ENCODE data around the gene IGFLR1. TPM values are rescaled to one million over a fixed set of nuclear protein-coding genes. Genes with fewer than 3 reads are reported as not detected.

IGFLR1 gene
- polyA plus RNA-seq, 3 donors = 17.4 to 30.4 (median 19.8) TPM

DNA sequence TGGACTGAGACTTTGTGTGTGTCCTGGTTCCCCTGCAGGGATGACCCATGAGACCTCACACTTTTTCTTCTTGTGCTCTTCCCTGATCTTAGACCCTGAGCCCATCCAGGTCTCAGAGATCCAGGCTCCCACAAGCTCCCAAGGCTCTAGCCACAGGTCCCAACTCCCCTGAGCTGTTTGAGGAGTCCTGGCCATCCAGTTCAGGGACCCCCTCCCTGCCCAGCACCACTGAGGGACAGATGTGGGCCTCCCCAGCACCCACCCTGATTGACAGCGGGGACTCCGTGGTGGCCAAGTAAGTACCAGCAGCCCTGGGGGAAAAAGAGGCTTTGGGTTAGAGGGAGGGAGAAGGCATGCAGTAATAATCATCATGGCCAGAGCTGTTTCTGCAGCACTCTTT is 17.4 kb upstream of the IGFLR1 start:
- WGBS, 3 donors = 97% methylated on average over 2 of the region's 2 CpGs
- H3K27ac ChIP-seq (ENCODE audit: low read depth, low read length) = no peak overlapping the region

DNA sequence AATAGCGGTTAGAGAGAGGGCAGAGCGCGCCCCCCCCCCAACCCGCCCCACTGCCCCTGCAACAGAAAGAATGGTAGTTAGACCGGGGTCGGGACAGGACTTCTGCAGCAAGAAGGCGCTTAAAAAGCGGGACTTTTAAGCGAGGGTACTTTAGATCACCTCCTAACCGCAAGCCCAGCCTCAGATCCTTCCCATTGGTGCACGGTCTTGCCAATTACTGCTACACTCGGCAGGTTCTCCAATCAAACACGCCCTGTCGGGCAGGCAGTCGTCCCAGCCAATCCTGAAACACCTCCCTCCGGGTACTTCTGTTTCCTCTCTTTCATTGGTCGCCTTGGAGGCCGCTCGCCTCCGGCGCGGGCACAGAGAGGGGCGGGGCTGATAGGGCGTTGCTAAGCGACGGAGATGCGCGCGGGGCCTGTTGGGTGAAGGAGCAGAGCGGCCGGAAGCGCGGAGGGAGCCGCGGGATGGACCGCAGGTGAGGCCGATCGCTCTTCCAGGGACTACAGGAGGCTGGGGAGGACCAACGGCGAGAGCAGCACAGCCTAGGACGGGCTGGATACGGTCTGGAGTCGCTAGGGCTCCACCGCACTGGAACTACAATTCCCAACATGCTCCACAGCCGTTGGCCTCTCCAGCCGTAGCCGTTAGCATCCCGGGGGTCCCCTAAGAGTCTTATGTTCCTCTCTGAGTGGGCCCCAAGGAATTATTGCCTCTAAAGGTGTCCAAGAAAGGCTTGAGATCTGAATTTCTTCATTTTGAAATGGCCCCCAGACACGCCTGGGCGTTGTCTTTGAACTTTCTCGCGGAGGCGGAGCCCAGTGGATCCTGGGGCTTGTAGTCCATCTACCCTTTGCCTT is 15.7 kb upstream of the IGFLR1 start, which contains the start of gene PROSER3:
Gene PROSER3, plus strand, starts transcription at position 428 of the 860 bp plus-strand sequence. Its CDS starts 40 bp downstream, at position 468.
- 0 to 1% (median 0%) methylated on average over 53 of the region's 53 CpGs for WGBS, 3 donors
- peak within 1 kb of the TSS; percentile 94 for H3K27ac ChIP-seq (ENCODE audit: low read depth, low read length)

DNA sequence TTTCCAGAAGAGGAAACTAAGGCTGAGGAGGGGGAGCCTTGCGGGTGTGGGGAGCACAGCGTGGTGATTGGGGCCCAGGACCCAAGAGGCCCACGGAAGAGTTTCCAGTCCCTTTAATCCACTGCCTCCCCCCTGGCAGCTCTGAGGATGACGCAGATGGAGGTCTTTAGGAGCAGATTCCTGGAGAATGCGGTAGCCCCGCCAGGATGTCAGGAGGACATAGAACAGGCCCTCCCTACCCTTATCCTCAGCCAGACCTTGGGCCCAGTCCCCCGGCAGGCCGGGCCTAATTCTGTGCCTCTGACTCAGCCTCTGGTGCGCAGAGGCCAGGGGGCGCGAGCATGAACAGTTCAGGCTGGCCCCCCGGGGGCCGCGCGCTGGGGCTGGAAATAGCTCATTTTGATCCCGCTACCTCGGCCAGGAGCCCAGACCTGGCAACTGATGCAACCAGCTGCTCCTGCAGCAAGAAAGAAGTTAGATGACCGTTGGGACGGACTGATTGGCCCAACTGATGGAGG is 15.0 kb upstream of the IGFLR1 start:
- WGBS, 3 donors = 4 to 11% (median 5%) methylated on average over 19 of the region's 19 CpGs

DNA sequence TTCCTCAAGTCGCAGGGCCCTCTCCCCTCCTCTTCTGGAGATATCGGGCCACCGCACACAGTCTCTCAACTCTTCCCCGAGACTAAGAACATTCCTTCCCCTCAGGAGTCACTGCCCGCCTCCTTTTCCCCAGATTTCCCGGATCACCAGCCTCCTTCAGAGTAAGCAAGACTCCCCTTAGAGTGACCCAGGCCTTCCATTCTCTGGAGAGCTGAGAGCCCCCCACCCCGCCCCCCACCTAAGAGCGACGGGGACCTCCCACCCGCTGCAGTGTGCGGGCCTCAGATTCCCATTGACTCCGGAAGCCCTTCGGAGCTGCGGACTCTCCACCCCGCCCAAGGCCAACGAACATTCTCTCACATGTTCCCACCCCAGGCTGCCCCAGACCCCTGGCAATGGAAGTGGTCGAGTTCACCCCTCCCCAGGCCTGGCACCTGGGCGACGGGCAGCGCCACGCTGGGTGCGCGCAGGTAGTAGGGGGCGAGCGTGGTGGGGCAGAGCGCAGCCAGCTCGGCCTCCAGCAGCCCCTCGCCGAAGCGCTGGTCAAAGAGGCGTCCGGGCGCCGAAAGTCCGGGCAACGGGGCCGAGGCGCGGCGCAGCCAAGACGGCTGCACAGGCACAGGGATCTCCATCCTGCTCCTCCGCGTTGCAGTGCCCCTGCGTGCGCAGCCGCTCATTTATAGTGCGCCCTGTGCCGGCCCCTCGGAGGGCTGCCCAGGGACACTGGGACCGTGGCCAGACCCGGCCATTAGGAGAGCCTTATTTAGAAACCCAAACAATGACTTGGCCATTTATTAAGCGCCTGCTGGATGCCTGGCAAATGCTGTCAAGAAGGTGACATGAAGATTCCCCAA is 14.4 kb upstream of the IGFLR1 start, which contains the start of gene HSPB6:
Gene HSPB6, minus strand, starts transcription at position 653 of the 854 bp plus-strand sequence. Its CDS starts 21 bp downstream, at position 632.
- WGBS, 3 donors = 6 to 15% (median 8%) methylated on average over 39 to 52 of the region's 52 CpGs

More for the DNA sequence above, 15.0 kb upstream of the IGFLR1 start:
- H3K27ac ChIP-seq (ENCODE audit: low read depth, low read length) = peak overlapping the region; percentile 94

DNA sequence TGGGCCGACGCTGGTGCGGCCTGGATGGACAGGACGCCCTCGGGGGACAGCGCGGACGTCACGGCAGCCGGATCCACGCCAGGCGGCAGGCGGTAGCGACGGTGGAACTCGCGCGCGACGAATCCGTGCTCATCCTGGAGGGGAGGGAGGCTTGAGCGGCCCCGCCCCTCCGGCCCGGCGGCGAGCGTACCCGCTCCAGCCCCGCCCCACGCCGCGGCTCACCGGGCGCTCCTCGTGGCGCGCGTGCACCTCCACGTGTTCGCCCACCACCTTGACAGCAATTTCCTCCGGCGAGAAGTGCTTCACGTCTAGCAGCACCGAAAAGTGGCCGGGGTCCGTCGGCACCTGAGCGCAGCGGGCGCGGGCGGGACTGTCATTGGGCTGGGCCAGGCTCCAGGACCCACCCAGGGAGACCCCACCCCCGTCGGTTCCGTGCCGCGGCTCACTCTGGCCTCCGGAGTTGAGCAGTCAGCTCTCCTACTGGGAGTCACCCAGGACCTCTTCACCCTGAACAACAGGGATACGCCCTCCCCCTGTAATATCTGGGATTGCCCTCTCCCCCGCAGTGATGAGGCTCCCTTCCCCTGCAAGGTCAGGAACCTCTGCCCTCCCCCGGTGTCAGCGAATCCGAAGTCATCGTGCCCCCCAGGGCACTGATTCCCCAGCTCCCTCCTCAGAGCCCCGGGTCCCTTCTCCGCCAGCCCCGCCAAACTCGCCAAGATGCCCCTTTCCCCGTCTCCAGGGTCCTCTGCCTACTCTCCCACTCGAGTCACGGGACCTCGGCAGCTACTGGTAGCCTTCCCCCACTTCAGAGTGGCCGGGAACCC is 13.5 kb upstream of the IGFLR1 start:
- WGBS, 3 donors = 16 to 63% (median 18%) methylated on average over 42 to 74 of the region's 74 CpGs
- peak overlapping the region; percentile 94 for H3K27ac ChIP-seq (ENCODE audit: low read depth, low read length)

More for the DNA sequence above, 14.4 kb upstream of the IGFLR1 start, which contains the start of gene HSPB6:
- peak within 1 kb of the TSS; percentile 94 for H3K27ac ChIP-seq (ENCODE audit: low read depth, low read length)

DNA sequence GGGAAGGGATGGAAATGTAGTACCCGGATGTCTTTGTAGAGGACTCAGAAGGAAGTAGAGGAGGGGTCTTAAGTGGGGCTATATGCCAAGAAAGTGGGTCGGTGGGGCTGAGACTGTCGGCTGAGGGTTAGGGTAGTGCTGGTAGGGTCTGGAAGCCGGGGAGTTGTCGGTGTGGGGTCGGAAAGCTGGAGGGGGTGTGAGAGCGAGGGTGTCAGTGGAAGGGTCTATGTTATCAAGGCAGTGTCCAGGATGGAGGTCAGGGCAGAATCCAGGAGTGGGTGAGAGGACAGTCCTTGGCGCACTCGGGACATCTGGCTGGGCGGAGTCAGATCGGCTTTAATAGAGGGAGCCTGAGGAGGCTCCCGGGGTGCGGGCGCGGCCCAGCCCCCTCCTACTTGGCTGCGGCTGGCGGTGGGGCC is 12.9 kb upstream of the IGFLR1 start:
- WGBS, 3 donors = 42 to 76% (median 46%) methylated on average over 15 to 17 of the region's 17 CpGs
- no peak overlapping the region for H3K27ac ChIP-seq (ENCODE audit: low read depth, low read length)

DNA sequence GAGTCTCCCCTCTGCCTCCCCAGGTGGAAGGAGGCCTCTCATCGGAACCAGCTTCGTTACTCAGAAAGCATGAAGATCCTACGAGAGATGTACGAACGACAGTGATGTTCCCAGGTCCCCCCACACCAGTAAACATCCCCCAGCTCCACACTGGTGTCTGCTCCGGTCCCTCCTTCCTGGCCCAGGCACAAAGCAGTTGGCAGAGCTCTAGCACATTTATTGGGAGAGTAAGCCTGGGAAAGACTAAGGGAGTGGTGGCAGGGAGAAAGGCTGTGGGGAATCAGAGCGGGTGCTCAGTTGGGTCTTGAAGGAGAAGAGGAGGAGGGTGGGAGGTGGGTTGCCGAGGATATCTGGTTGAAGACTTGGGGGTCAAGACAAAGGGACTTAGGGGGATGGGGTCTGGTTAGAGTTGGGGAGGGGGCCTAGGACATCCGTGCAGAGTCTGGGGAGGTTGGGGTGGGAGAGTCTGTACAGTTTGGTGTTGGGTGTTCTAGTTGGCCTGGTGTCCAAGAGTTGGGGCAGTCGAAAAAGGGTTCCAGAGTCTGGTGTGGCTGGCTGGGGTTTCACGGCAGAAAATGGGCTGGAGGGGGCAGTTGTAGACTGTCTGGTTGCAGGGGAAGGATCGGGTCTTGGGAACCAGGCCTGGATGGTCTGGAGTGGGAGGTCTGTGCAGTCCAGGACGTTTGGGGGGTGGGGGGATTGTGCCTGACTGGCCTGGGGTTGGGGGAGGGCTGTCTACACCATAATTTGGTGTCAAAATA is 12.3 kb upstream of the IGFLR1 start:
- no peak overlapping the region for H3K27ac ChIP-seq (ENCODE audit: low read depth, low read length)
- WGBS, 3 donors = 73 to 84% (median 78%) methylated on average over 13 of the region's 13 CpGs

DNA sequence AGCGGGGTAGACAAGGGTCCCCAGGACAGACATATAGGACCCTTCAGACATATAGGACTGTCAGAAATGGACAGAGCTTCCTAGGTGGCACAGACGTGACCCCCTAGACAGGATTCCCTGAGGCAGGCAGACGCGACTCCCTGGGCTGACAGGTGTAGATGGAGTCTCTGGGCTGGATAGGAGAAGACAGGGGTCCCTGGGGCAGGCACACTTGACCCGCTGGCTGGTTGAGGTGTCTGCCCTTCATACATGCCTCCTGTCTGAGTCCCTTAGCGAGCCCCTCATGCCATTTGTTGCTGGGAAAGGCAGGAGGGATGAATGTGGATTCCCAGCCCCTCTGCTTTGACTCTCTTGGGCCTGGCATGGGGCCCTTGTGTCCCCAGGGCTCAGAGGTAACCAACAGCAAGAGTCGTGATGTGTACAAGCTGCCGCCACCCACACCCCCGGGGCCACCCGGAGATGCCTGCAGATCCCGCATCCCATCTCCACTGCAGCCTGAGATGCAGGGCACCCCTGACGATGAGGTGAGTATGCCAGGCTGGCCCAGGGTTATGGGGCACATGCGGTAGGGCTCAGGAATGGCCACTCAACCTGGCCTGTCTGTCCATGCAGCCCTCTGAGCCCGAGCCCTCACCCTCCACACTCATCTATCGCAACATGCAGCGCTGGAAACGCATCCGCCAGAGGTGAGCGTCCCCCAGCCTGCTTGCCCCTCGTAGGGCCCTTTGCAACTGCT is 11.6 kb upstream of the IGFLR1 start:
- WGBS, 3 donors = 87 to 92% (median 91%) methylated on average over 20 of the region's 20 CpGs
- H3K27ac ChIP-seq (ENCODE audit: low read depth, low read length) = no peak overlapping the region

DNA sequence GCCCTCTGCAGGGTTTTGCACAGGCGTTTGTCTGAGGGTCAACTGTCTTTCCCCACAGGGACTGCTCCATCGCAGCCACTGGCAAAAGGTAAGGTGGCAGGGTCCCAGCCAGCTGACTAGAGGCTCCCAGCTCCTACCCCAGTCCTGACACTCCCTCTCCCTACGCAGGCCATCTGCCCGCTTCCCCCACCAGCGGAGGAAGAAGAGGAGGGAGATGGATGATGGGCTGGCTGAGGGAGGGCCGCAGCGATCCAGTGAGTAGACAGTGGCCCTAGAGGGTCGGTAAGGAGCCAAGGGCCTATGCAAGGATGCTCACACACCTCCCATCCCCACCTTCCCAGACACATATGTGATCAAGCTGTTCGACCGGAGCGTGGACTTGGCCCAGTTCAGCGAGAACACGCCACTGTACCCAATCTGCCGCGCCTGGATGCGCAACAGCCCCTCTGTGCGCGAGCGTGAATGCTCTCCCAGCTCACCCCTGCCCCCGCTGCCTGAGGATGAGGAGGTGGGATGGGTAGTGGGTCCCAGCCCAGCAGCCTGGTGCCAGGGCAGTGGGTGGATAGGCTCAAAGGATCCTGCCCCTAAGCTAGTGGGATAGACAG is 10.6 kb upstream of the IGFLR1 start:
- 94 to 95% (median 94%) methylated on average over 20 of the region's 20 CpGs for WGBS, 3 donors
- H3K27ac ChIP-seq (ENCODE audit: low read depth, low read length) = no peak overlapping the region

DNA sequence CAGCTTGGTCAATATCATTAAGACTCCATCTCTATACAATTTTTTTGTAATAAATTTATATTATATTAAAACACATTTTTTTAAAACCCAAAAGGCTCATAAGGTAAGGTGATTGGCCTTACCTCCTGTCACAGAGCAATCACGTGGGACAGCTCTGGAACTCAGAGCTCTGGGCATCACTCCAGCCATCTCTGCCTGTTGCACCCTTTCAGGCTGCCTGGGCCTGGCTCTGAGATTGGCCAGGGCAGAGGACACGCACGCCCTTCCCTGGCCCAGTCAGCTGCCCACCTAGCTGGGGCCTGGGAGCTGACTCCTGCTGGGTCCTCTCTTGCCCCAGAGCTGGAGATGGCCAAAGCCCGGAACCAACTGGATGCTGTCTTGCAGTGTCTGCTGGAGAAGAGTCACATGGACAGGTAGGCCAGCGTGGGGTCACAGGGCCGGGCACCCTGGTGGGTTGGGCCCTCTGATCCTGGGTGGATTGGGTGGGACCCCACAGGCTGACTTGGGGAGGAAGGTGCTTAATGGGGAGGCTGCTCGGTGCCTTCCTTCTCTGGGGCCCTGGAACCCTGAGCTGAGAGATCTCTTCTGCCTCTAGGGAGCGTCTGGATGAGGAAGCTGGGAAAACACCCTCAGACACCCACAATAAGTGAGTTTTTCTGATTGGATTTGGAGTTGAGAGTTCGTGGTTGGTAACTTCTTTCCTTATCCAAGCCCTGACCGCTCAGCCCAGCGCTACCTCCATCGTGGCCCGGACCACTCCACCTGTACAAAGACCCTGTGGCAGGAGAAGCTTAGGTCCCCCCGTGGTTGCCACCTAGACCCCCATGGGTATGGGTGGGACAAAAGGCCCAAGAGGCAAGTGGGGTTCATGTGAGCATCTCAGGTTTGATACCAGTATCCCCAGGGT is 9.8 kb upstream of the IGFLR1 start:
- no peak overlapping the region for H3K27ac ChIP-seq (ENCODE audit: low read depth, low read length)
- WGBS, 3 donors = 88 to 91% (median 91%) methylated on average over 14 of the region's 14 CpGs

DNA sequence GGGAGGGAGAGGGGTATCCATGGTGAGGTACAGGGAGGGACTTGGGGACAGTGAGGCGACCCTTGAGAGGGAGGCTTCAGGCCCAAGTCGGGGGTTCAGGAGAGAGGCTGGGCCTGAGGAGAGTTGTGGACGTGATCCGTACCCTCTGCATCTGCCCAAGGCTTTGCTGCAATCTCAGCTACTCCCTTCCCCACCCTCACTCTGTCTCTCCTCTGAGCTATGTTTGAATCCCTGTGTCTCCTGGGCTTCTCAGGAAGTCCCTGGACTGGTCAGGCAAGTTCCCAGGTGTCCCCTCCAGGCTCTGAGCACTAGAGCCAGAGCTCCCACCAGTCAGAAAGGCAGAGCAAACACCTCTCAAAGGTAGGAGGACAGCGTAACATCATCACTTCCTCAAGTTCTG is 7.9 kb upstream of the IGFLR1 start:
- 93 to 98% (median 93%) methylated on average over 2 to 5 of the region's 5 CpGs for WGBS, 3 donors
- H3K27ac ChIP-seq (ENCODE audit: low read depth, low read length) = no peak overlapping the region

DNA sequence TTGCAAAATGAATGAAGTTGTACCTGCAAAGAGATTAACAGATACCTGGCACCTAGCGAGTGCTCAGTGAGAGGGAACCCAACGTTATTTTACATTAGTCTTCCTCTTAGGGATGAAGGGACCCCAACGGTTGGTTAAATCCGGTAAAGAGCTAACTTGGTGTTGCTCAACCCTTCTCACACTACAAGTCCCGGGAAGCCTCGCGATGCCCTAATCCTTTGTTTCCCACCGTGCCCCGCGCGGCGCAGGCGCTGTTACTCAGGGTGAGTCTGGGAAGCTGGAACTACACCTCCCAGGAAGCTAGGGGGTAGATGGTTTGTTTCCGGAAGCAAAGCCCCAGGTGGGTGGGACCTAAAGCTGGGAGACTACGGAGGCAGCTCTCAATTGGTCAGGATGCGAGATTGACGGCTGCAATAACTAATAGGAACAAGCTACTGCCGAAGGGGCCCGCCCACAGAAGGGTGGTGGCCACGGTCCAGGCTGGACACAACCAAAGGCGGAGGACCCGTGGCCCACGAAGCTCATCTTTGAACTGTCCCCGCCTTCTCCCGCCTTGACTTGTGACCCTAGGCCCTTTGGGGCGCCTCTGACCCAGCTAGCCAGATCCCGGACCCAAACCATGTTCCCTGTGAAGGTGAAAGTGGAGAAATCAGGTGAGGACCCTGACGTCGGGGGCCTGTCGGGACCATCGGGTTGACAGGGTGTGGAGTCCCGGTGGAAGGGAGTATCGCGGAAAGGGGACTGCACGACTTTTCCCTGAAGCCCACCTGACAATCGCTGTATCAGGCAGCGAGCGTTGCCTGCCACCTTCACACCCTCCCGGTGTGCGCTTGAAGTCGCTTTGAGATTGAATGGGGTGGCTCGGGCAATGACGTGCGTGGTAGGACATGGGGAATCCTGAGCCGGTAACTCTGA is 6.1 kb upstream of the IGFLR1 start, which contains the start of gene LIN37:
Gene LIN37, plus strand, starts transcription at position 471 of the 915 bp plus-strand sequence. Its CDS starts 149 bp downstream, at position 620.
- 1% methylated on average over 45 of the region's 45 CpGs for WGBS, 3 donors
- no peak within 1 kb of the TSS for H3K27ac ChIP-seq (ENCODE audit: low read depth, low read length)

DNA sequence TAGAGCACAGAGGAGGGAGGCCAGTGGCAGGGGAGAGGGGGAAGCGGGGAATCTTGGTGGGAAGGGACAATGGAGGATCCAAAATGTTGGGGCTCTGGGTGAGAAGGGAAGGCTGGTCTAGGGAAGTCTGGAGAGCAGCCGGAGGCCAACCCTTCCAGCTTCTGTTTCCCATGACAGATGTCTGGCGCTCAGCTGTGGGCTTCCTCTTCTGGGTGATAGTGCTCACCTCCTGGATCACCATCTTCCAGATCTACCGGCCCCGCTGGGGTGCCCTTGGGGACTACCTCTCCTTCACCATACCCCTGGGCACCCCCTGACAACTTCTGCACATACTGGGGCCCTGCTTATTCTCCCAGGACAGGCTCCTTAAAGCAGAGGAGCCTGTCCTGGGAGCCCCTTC is 4.3 kb upstream of the IGFLR1 start:
- no peak overlapping the region for H3K27ac ChIP-seq (ENCODE audit: low read depth, low read length)
- WGBS, 3 donors = 72 to 83% (median 77%) methylated on average over 5 of the region's 5 CpGs

DNA sequence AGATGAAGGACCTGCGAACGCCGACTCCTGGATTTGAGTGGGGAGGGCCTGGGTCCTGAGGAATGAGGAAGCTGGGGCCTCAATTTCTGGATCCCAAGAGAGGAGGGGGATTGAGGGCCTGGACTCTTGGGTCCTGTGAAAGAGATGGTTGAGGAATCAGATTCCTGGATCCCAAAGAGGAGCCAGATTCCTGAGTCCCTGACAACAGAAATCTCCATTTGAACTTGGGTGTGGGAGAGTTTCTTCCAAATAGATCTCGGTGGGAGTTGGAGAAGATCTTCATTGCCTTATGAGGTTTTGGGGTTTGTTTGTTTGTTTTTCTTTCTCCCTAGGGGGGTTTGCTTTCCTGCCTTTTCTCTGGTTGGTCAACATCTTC is 3.8 kb upstream of the IGFLR1 start:
- H3K27ac ChIP-seq (ENCODE audit: low read depth, low read length) = no peak overlapping the region
- 1 to 12% (median 11%) methylated on average over 4 of the region's 4 CpGs for WGBS, 3 donors

Data from adipose tissue (tissue), 3 donors.